H1 (cell line): ENCODE results near the gene ELMO1. TPM values are rescaled to one million over a fixed set of nuclear protein-coding genes. Genes with fewer than 3 reads are reported as not detected.

Experiments
- BRCA1 ChIP-seq: IDR thresholded peaks from 2 replicates; pipeline ENCODE4 v1.6.1; 2012; ENCODE audit warnings: low read depth, low read length, improper control_type of control experiment
- KDM4A ChIP-seq: IDR thresholded peaks from one replicate; pipeline ENCODE4 v1.7.1; 2012; ENCODE audit warnings: low read depth, mild to moderate bottlenecking, moderate library complexity, low read length, inconsistent platforms; ENCODE audit not compliant: severe bottlenecking
- NRF1 ChIP-seq: IDR thresholded peaks from 2 replicates; pipeline ENCODE4 v1.6.1; 2011; ENCODE audit warnings: mild to moderate bottlenecking, low read depth, low read length, improper control_type of control experiment
- RXRA ChIP-seq: IDR thresholded peaks from 2 replicates; pipeline ENCODE4 v1.6.1; 2011; ENCODE audit warnings: low read depth, mild to moderate bottlenecking, low read length, moderate library complexity; ENCODE audit not compliant: insufficient read depth
- SP2 ChIP-seq: IDR thresholded peaks from 2 replicates; pipeline ENCODE4 v1.6.1; 2012; ENCODE audit warnings: mild to moderate bottlenecking, low read length, inconsistent platforms
- TAF7 ChIP-seq: optimal IDR thresholded peaks from 2 replicates; pipeline ENCODE3; 2011; ENCODE audit warnings: low read depth, mild to moderate bottlenecking, inconsistent platforms, low read length, moderate library complexity, borderline replicate concordance
- TBP ChIP-seq: IDR thresholded peaks from 2 replicates; pipeline ENCODE4 v1.6.1; 2011; ENCODE audit warnings: low read depth, low read length, improper control_type of control experiment
- polyA plus RNA-seq, 7 experiments: library from polyadenylated mRNA; depleted of rRNA in 3 of 7; stranded (reverse) in 5 of 7; unstranded in 2 of 7; fragments of >200 nt in 5 of 7; fragments of 200-250 nt in 2 of 7; gene quantifications; 1 replicate in 5 of 7; 2 replicates in 1 of 7; 4 replicates in 1 of 7; pipeline versions ENCODE4 v1.2.1 to v1.2.3, GENCODE V29; 2011 to 2013; ENCODE audit warnings: missing spikeins in 2 of 7, mixed read lengths in 2 of 7
- total RNA-seq: library from RNA; stranded (reverse); fragmentation: NEBNext Ultra II Directional; extraction: Animal tissue kit (Norgen Biotek cat#: 25700); gene quantifications from 2 replicates; pipeline ENCODE4 v1.2.1, GENCODE V29; 2021

Gene ELMO1
- total and polyA plus RNA-seq, 2 of the 8 experiments (the other 6 are each of a cell fraction or from before 2014, with no cell fraction given): 18.4 to 21.0 TPM

DNA sequence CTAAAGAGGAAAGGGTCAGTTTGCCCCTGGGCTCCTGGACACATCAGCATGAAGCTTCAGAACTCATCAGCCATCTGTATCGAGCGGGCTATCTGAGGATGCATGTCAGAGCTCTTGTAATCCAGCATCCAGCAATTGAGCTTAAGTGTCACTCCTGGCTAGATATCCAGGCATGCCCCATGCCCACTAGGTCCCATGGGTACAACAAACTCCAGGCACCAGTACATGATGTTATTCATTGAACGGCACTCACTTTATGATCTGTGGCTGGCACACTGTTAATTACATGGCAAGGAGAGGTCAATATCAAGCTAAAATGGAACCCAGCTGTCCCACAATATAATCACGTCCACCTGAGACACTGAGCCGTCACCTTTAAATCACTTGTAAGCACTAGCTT, 274.2 kb downstream of the ELMO1 start (continued):
- TF ChIP-seq BRCA1: no peak
- no peak for TF ChIP-seq RXRA
- TF ChIP-seq NRF1: no peak
- no peak for TF ChIP-seq TAF7
- TF ChIP-seq SP2: no peak
- TF ChIP-seq KDM4A: no peak
- no peak for TF ChIP-seq TBP
- TF ChIP-seq, all 59 proteins: peak for 0
